H1 (cell line): ENCODE results near the gene RHOB. TPM values are rescaled to one million over a fixed set of nuclear protein-coding genes. Genes with fewer than 3 reads are reported as not detected.

ENCODE experiments used
- CTCF ChIA-PET: fragments of 300-600 bp; sonication (Branson Sonifier 250); formaldehyde crosslinking; loops from one replicate; lab custom pipeline; 2021; ENCODE audit not compliant: partially characterized antibody; lab: Charles Lee
- POLR2A ChIA-PET: fragments of 300-600 bp; sonication (Branson Sonifier 250); formaldehyde crosslinking; loops from one replicate; lab custom pipeline; 2021; ENCODE audit warnings: inconsistent platforms; ENCODE audit not compliant: partially characterized antibody; lab: Charles Lee
- DNase-seq, 2 experiments: peaks; one replicate each; pipeline versions ENCODE4 v3.0.0 to v3.0.0-alpha.2; 2010 to 2022; ENCODE audit warnings: low spot score in 2 of 2, low read depth in 1 of 2, mixed read lengths in 1 of 2
- FAIRE-seq: peaks from 2 replicates; lab custom pipeline; 2011; peaks lifted over from hg19 to GRCh38; lab: Jason Lieb, UNC
- H2AFZ ChIP-seq: 2 replicates; pipeline ENCODE4 v1.8.1; 2012; ENCODE audit warnings: low read length, inconsistent platforms
- H2AK5ac ChIP-seq: 2 replicates; pipeline ENCODE4 v1.6.1; 2013; ENCODE audit warnings: low read depth, low read length
- H2BK120ac ChIP-seq: replicated peaks from 2 replicates; pipeline ENCODE3; 2013; ENCODE audit warnings: low read depth, low read length, inconsistent platforms
- H2BK12ac ChIP-seq: 2 replicates; pipeline ENCODE4 v1.6.1; 2013; ENCODE audit warnings: low read depth, low read length
- H2BK15ac ChIP-seq: 2 replicates; pipeline ENCODE4 v1.6.1; 2013; ENCODE audit warnings: low read length
- H2BK20ac ChIP-seq: 2 replicates; pipeline ENCODE4 v1.6.1; 2013; ENCODE audit warnings: low read length
- H2BK5ac ChIP-seq: 2 replicates; pipeline ENCODE4 v1.6.1; 2013; ENCODE audit warnings: low read depth, low read length
- H3K14ac ChIP-seq: 2 replicates; pipeline ENCODE4 v1.6.1; 2013; ENCODE audit warnings: inconsistent platforms; ENCODE audit not compliant: insufficient read length
- H3K18ac ChIP-seq: 2 replicates; pipeline ENCODE4 v1.6.1; 2013; ENCODE audit warnings: low read length; ENCODE audit errors: extremely low read depth
- H3K23ac ChIP-seq: 2 replicates; pipeline ENCODE4 v1.6.1; 2013; ENCODE audit warnings: inconsistent platforms; ENCODE audit not compliant: insufficient read length
- H3K23me2 ChIP-seq: 2 replicates; pipeline ENCODE4 v1.6.1; 2013; ENCODE audit warnings: low read depth, low read length
- H3K27ac ChIP-seq: 2 replicates; pipeline ENCODE4 v1.6.1; 2011; ENCODE audit warnings: low read depth, low read length, inconsistent platforms
- H3K27me3 ChIP-seq, 4 experiments: replicated peaks in 1 of 4; 1 replicate in 1 of 4; 2 replicates in 3 of 4; pipeline versions ENCODE4 v1.6.1 to v1.8.1; 2011 to 2013; ENCODE audit warnings: low read length in 3 of 4, mild to moderate bottlenecking in 3 of 4, inconsistent platforms in 2 of 4, mixed read lengths in 2 of 4, moderate library complexity in 1 of 4; ENCODE audit not compliant: control insufficient read depth in 3 of 4, insufficient read depth in 3 of 4; ENCODE audit errors: extremely low read depth in 1 of 4
- H3K36me3 ChIP-seq, 4 experiments: 2 replicates each; pipeline versions ENCODE4 v1.6.1 to v1.8.1; 2011 to 2013; ENCODE audit warnings: mild to moderate bottlenecking in 4 of 4, low read length in 3 of 4, moderate library complexity in 2 of 4, control low read depth in 1 of 4, inconsistent platforms in 1 of 4; ENCODE audit not compliant: insufficient read depth in 4 of 4, control insufficient read depth in 2 of 4
- H3K4ac ChIP-seq: replicated peaks from 2 replicates; pipeline ENCODE3; 2013; ENCODE audit warnings: low read length, low read depth, mixed read lengths, inconsistent platforms; ENCODE audit not compliant: insufficient read length
- H3K4me1 ChIP-seq, 4 experiments: replicated peaks in 1 of 4; 1 replicate in 1 of 4; 2 replicates in 3 of 4; pipeline versions ENCODE4 v1.6.1 to v1.8.1; 2011 to 2013; ENCODE audit warnings: low read length in 3 of 4, inconsistent platforms in 2 of 4, mixed read lengths in 1 of 4; ENCODE audit not compliant: insufficient read depth in 4 of 4, control insufficient read depth in 3 of 4
- H3K4me2 ChIP-seq, 2 experiments: 2 replicates each; pipeline versions ENCODE4 v1.6.1 to v1.8.1; 2011 to 2013; ENCODE audit warnings: low read depth in 2 of 2, low read length in 2 of 2, control low read depth in 1 of 2, inconsistent platforms in 1 of 2, mild to moderate bottlenecking in 1 of 2; ENCODE audit not compliant: insufficient read depth in 1 of 2
- H3K4me3 ChIP-seq, 4 experiments: fragments of 200-600, 300-600 bp in 1 of 4; sonication (generic), shearing (Covaris generic), sonication (Bioruptor Twin) in 1 of 4; 2 replicates each; pipeline versions ENCODE4 v1.5.1 to v1.8.1; 2011 to 2016; ENCODE audit warnings: low read length in 4 of 4, low read depth in 3 of 4, control low read depth in 2 of 4, inconsistent platforms in 2 of 4, mild to moderate bottlenecking in 2 of 4, mixed read lengths in 1 of 4, moderate library complexity in 1 of 4; ENCODE audit not compliant: insufficient read depth in 2 of 4; ENCODE audit errors: extremely low read depth in 1 of 4
- H3K56ac ChIP-seq: replicated peaks from 2 replicates; pipeline ENCODE3; 2013; ENCODE audit warnings: low read depth, mild to moderate bottlenecking, mixed read lengths, low read length, inconsistent platforms; ENCODE audit not compliant: insufficient read length
- H3K79me1 ChIP-seq: 2 replicates; pipeline ENCODE4 v1.6.1; 2013; ENCODE audit warnings: low read depth, low read length, control low read depth
- H3K79me2 ChIP-seq, 2 experiments: 2 replicates each; pipeline versions ENCODE4 v1.6.1 to v1.8.1; 2012 to 2013; ENCODE audit warnings: low read length in 2 of 2, mild to moderate bottlenecking in 2 of 2, inconsistent platforms in 1 of 2; ENCODE audit not compliant: insufficient read depth in 2 of 2, control insufficient read depth in 1 of 2
- H3K9ac ChIP-seq, 4 experiments: replicated peaks in 1 of 4; 1 replicate in 1 of 4; 2 replicates in 3 of 4; pipeline versions ENCODE4 v1.6.1 to v1.8.1; 2011 to 2013; ENCODE audit warnings: low read depth in 3 of 4, low read length in 3 of 4, control low read depth in 2 of 4, mild to moderate bottlenecking in 2 of 4, moderate library complexity in 2 of 4, inconsistent platforms in 1 of 4; ENCODE audit errors: extremely low read depth in 1 of 4
- H3K9me3 ChIP-seq, 2 experiments: 2 replicates each; pipeline versions ENCODE4 v1.6.1 to v1.8.1; 2012 to 2013; ENCODE audit warnings: mild to moderate bottlenecking in 2 of 2, moderate library complexity in 2 of 2, control low read depth in 1 of 2, inconsistent platforms in 1 of 2, low read depth in 1 of 2, low read length in 1 of 2, mixed read lengths in 1 of 2; ENCODE audit not compliant: insufficient read depth in 2 of 2
- H4K20me1 ChIP-seq, 2 experiments: replicated peaks in 1 of 2; 2 replicates each; pipeline versions ENCODE3 to v1.8.1; 2011 to 2013; ENCODE audit warnings: inconsistent platforms in 2 of 2, low read length in 2 of 2, mild to moderate bottlenecking in 1 of 2; ENCODE audit not compliant: insufficient read depth in 2 of 2, control insufficient read depth in 1 of 2
- H4K5ac ChIP-seq: 2 replicates; pipeline ENCODE4 v1.6.1; 2013; ENCODE audit warnings: low read length, low read depth, mixed read lengths, inconsistent platforms; ENCODE audit not compliant: insufficient read length
- H4K8ac ChIP-seq: 2 replicates; pipeline ENCODE4 v1.8.0; 2013; ENCODE audit warnings: mild to moderate bottlenecking, moderate library complexity, low read length, inconsistent platforms; ENCODE audit not compliant: insufficient read depth; ENCODE audit errors: extremely low read depth
- H4K91ac ChIP-seq: replicated peaks from 2 replicates; pipeline ENCODE3; 2013; ENCODE audit warnings: low read length, mixed read lengths, inconsistent platforms; ENCODE audit not compliant: insufficient read length
- RXRA ChIP-seq: IDR thresholded peaks from 2 replicates; pipeline ENCODE4 v1.6.1; 2011; ENCODE audit warnings: low read depth, mild to moderate bottlenecking, low read length, moderate library complexity; ENCODE audit not compliant: insufficient read depth
- SRF ChIP-seq: IDR thresholded peaks from 2 replicates; pipeline ENCODE4 v1.6.1; 2011; ENCODE audit warnings: mild to moderate bottlenecking, low read depth, low read length, moderate library complexity
- WGBS, 2 experiments: shearing (Covaris generic) in 1 of 2; methylation state at CpG; one replicate each; pipeline versions ENCODE4 v1.1.6 to v1.1.7; 2013 to 2015; ENCODE audit warnings: low lambda C conversion rate in 2 of 2, mixed read lengths in 2 of 2, inconsistent platforms in 1 of 2, low coverage in 1 of 2, missing lambda C conversion rate in 1 of 2; ENCODE audit not compliant: insufficient replicate concordance in 2 of 2, insufficient coverage in 1 of 2, insufficient read length in 1 of 2; ENCODE audit errors: extremely low coverage in 1 of 2, missing lambda C conversion rate in 1 of 2; 5-methylcytosine and 5-hydroxymethylcytosine counted together
- polyA plus RNA-seq, 7 experiments: library from polyadenylated mRNA; depleted of rRNA in 3 of 7; stranded (reverse) in 5 of 7; unstranded in 2 of 7; fragments of >200 nt in 5 of 7; fragments of 200-250 nt in 2 of 7; gene quantifications; 1 replicate in 5 of 7; 2 replicates in 1 of 7; 4 replicates in 1 of 7; pipeline versions ENCODE4 v1.2.1 to v1.2.3, GENCODE V29; 2011 to 2013; ENCODE audit warnings: missing spikeins in 2 of 7, mixed read lengths in 2 of 7
- total RNA-seq: library from RNA; stranded (reverse); fragmentation: NEBNext Ultra II Directional; extraction: Animal tissue kit (Norgen Biotek cat#: 25700); gene quantifications from 2 replicates; pipeline ENCODE4 v1.2.1, GENCODE V29; 2021

RHOB gene
- total and polyA plus RNA-seq, 2 of the 8 experiments (the other 6 are each of a cell fraction or from before 2014, with no cell fraction given) = 9.3 to 9.5 TPM

DNA sequence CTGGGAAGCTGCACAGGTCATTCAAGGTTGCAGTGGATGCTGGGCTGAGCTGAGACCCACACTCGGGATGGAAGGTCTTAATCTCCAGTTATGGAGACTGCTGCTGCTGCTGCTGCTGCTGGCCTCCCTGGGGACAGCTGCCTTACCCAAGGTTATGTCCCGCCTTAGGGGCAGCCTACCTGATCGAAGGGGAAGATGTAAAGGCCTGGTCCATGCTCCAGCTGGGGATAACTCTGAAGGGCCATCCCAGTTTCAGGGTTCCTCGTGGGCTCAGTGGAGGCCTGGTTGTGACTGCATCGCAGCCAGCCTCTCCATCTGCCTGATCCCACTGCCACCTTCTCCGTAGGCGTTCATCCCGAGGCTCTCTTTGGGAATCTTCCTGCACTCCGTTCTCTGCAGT is 33.0 kb downstream of the RHOB start:
- no peak overlapping the region for H2BK12ac ChIP-seq

More for the DNA sequence above, 33.0 kb downstream of the RHOB start:
- no peak for FAIRE-seq
- Histone ChIP-seq H3K79me1 (no peaks in the 10 kb centered on the region), H2AFZ (no peak overlapping the region), H3K4me2 (no peak overlapping the region), H3K4me1 (no peaks in the 10 kb centered on the region; a peak in 2 of 7 replicates), H3K4ac (no peak overlapping the region), H4K5ac (no peak overlapping the region), H3K56ac (no peak overlapping the region), H4K8ac (no peak overlapping the region), H3K23me2 (no peaks in the 10 kb centered on the region), H3K36me3 (no peaks in the 10 kb centered on the region), H2BK15ac (no peak overlapping the region), H3K27ac (no peak overlapping the region), H4K20me1 (no peaks in the 10 kb centered on the region), H2BK120ac (no peak overlapping the region), H3K23ac (no peak overlapping the region)
- DNase-seq = no peak
- TF ChIP-seq RXRA (no peak), SRF (no peak)
- TF ChIP-seq, all 59 proteins: peak for 0
- Histone ChIP-seq H2BK20ac (no peak overlapping the region), H2BK5ac (no peak overlapping the region), H3K79me2 (no peaks in the 10 kb centered on the region), H4K91ac (no peak overlapping the region), H3K18ac (no peak overlapping the region), H3K14ac (no peak overlapping the region), H2AK5ac (no peak overlapping the region), H3K27me3 (no peaks in the 10 kb centered on the region), H3K4me3 (no peak overlapping the region), H3K9ac (no peak overlapping the region), H3K9me3 (no peaks in the 10 kb centered on the region)
- ChIA-PET CTCF (interaction anchor here (1.2 to 2.3 kb wide), 6 partner anchors 12 to 138 kb away, joined by 3 to 7 read pairs (median 5); no protein-coding TSS in a partner anchor), POLR2A (interaction anchor here (1.4 kb wide), 1 partner anchor 33 kb away, joined by 7 read pairs; the partner anchor contains the start of gene RHOB)
- WGBS, 2 experiments = 78% methylated on average over 9 of the region's 9 CpGs; no CpG with 5 or more reads in 1 of the 2 experiments
